GM18508 (cell line): ENCODE measurements around the gene HSD17B14.
"Not testable (repeated sequence)": the region's sequence is repeated elsewhere in the genome, so short reads cannot be mapped to it uniquely, and the experiment has no call there.

Experiments
- ATAC-seq: cut with Tn5 transposase; IDR thresholded peaks from one replicate; pipeline ENCODE4 v1.9.1; 2021; ENCODE audit warnings: moderate number of reproducible peaks; ENCODE audit not compliant: insufficient read depth, unreplicated experiment

Gene HSD17B14

DNA sequence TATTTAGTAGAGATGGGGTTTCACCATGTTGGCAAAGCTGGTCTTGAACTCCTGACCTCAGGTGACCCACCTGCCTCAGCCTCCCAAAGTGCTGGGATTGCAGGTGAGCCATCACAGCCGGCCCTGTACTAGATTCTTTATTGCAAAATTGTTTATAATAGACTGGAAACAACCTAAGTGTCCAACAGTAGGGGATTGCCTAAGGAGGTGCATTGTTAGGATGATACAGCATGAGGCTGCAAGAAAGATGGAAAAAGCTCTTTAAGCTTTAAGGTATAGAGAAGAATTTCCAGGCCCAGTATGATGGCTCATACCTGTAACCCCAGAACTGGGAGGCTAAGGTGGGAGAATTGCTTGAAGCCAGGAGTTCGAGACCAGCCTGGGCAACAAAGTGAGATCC is 33.7 kb downstream of the HSD17B14 start:
- ATAC-seq, result no peak

DNA sequence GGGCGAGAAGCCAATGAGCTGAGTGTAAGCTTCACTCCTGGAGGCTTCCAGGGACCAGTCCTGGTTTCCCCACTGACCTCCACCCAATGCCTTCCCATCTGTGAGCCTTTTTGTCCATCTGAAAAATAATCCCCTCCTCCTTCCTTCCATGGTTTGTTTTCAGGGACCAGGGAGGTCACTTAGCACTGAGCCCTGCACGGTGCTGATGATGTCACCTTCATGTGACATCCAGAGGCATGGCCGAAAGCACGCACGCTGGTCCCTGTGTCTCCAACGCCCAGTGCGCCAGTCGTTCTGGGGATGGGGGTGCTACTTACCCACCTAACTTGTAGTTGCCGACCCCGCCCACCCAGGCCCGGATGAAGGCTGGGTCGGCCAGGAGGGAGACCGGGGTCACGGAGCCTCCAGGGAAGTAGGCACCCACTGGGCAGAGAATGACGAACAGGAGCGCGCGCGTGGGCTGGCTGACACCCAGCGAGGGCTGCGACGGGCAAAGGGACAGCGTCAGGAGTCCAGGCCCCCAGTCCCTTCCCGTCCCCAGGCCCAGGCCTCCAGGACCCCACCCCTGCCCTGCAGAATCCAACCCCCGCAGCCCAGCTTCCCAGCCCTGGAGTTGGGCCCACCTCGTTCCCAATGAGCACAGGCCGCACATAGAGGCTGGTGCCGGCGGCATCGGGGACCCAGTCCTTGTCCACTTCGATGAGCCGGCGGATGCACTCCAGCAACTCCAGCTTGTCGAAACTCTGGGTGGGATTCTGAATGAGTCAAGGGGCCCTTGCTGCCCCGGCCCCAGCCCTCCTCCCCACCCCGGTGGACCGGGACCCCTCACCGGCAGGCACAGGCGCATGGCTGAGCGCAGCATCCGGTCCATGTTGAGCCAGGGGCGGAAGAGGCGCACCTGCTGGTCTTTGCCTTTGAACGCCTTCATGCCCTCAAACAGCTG is 36.7 kb downstream of the HSD17B14 start:
- no peak for ATAC-seq

DNA sequence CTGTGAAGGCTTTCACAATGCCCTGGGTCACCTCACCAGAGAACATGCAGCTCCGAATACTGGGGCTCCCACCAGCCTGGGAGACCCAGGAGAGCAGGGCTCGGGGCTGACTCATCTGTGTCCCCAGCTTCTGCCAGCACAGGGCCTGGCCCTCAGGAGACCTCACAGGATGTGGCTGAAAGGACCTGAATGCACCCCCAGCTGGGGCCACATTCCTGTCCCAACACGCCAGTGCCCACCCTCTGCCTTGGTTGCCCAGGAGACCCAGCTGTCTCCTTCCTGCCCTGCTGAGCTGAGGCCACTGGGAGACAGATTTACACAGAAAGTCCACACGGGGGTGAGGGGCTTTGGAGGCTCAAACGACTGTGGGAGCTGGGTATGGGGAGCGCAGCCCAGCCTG is 37.4 kb downstream of the HSD17B14 start:
- ATAC-seq, result no peak

DNA sequence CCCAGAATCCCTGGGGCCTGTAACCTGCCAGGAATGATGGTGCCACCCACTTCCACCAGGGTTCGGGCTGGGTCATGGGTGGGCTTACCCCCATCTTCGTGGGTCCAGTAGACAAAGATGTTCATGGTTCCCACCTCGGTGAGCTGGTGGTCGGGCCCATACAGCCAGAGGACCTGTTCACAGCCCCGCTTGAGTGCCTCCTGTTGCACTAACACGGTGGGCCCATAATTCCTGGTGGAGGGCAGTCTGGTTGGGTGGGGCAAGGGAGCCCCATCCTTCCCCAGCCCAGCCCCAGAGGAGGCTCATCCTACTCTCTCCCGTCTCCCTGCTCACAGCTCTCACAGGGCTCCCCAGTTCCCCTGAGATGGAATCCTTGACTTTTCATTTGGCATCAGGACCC is 39.2 kb downstream of the HSD17B14 start:
- no peak for ATAC-seq

DNA sequence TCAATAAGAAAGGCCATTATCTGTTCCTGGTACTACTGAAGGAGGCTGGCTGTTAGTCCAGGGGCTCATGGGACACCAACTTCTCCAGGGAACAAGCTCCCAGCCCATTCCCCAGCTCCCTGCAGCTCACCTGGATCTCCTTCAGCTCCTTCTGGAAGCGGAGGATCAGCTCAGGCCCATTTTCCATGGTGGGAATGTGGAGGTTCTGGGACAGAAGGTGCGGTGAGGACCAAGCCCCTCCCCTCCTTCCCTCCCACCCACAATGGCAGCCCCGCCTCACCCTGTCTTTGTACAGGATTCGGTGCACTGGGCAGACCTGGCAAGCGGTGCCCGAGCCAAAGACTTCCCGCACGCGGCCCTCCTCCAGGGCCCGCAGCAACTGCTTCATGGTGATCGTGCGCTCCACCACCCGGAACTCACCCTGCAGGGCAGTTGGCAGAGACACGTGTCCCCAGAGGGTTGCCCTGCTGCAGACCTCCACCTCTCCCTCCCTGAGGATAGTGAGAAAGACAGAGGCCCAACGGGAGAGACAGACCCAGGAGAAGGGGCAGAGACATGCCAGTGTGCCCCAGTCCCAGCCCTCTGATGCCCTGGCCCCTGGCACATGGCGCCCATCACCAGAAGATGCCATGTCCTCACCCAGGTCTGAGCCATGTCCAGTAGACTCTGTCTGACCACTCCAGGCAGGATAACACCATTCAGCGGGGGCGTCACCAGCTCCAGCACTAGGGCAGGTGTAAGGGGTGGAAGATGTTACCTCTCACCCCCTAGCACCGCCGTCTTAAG is 39.8 kb downstream of the HSD17B14 start:
- ATAC-seq, result no peak

DNA sequence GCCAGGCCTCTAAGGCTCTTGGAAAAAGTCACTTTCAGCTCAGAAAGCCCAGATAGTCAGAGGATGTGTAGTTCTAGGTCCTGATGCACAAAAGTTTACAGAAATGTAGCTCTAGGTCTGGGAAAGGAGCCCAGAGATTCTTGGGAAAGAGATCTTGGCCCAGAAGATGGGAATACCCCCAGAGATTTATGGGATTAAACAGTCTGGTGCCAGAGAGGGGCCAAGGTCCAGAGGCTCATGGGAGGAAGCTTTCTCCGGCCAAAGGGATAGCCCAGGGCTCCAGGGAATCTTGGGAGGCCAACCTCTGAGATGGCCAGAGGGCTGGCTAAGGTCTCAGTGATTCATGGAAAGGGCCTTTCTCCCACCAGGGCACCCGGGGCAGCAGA is 40.6 kb downstream of the HSD17B14 start:
- no peak for ATAC-seq

DNA sequence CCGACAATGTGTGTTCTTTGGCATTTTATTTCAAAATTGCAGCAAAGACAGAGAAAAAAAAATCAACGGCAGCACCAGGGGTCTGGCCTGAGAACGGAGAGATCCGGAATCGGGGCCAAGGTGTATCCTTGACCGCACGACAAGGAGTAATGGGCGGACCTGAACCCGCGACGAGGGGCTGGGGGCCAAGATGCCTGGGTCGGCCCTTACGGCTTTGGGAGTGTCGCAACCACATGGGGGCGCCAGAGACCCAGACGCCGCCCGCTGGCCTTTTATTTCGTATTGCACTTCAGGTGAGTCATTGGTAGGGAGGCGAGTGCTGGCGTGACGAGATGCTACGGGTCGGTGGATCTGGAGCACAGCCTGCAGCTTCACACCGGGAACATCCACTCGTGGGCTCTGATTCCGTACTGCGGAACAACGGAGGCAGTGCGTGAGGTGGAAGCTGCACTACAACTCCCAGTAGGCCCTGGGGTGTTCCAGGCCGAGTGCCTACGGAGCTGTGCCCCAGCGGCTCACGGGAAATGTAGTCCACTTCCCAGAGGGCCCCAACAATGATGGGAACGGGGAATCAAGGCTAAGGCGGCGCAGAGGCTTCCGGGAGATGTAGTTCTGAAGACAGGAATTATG is 41.1 kb downstream of the HSD17B14 start:
- no peak for ATAC-seq

DNA sequence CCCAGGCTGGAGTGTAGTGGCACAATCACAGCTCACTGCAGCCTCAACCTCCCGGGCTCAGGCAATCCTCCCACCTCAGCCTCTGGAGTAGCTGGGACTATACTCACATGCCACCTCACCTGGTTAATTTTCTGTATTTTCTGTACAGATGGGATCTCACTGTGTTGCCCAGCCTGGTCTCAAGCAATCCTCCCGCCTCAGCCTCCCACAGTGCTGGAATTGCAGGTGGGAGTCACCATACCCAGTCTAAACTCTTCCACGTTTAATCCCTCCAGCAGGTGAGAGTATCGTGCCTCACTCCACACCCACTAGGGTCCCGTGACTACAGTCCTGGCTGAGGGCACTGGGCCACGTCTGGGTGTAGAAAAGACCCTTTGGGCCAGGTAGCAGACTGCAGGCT is 42.0 kb downstream of the HSD17B14 start:
- no peak for ATAC-seq

DNA sequence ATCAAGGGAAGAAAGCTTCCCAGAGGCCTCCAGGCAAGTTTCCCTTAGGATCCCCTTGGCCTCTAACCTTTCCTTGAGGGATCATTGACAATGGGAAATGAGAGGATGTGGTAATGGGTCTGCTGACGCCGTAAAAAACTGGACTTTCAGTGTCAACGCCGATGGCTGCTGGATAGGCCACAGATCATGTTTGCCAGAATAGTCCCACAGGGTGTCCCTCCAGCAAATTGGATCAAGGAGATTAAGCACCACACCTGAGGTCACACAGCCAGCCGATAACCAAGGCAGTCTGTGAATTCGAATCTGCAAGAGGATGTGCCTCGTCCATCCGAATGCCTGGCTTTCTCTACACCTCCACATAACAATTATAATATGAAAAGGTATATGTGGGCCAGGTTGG is 43.0 kb downstream of the HSD17B14 start:
- no peak for ATAC-seq

DNA sequence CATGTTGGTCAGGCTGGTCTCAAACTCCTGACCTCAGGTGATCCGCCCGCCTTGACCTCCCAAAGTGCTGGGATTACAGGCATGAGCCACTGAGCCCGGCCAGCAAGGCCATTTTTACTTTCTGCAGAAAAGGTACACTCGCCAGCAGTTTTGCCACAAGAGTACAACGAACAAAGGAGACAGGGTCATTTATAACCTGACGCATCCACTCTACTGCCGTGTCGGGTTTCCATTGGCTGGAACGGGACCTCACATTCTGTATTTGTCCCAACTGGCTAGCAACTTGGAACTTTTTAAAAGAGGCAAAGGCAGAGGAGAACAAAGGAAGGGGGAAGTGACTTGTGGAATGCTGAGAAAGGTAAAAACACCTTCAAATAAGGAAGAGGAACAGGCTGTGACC is 49.0 kb downstream of the HSD17B14 start:
- ATAC-seq, result not testable (repeated sequence)

DNA sequence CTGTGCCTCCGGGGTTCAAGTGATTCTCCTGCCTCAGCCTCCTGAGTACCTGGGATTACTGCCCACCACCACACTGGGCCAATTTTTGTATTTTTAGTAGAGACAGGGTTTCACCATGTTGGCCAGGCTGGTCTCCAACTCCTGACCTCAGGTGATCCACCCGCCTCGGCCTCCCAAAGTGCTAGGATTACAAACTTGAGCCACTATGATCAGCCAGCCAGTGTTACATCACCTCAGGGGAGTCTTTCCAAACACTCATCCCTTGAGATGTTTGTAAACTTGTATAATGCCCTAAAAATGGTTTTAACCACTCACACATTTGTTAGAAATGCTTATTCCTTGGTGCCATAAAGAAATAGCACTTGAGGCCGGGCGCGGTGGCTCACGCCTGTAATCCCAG is 49.9 kb downstream of the HSD17B14 start:
- ATAC-seq, result not testable (repeated sequence)

DNA sequence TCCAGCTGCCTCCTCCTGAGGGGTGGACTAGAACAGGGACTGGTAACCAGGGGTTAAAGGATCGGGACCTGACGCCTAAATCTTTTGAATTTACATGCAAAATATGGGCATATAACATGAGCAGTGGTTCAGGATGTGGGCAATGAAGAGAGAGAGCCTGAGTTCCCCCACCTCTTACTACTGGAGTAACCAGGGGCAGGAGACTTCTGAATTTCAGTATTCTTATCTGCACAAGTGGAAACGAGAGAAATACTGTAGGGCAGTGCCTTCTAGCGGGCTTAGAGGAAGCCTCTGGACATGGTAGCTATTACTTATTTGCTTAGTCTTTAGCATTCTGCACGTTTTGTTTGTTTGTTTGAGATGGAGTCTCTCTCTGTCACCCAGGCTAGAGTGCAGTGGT is 51.8 kb downstream of the HSD17B14 start:
- no peak for ATAC-seq

DNA sequence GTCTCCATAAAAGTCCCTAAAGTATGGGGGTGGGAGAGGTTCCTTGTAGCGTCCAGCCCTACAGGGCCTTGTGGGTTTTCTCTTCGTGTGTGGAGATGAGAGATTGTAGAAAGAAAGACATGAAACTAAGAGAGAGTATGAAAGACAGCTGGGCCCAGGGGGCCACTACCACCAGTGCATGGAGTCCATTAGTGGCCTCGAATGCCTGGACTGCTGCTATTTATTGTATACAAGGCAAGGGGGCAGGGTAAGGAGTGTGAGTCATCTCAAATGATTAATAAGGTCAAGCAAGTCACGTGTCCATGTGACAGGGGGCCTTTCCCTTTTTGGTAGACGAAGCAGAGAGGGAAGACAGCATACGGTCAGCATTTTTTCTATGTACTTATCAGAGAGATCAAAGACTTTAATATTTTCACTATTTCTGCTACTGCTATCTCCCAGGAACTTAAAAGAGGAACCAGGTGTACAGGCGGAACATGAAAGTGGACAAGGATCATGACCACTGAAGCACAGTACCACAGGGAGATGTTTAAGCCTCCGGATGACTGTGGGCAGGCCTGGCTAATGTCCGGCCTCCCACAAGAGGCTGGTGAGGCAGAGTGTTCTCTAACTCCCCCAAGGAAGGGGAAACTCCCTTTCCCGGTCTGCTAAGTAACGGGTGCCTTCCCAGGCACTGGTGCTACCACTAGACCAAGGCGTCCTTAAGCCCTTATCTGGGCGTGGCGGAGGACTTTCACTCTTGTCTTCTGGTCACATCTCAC is 55.5 kb downstream of the HSD17B14 start:
- ATAC-seq, result no peak

DNA sequence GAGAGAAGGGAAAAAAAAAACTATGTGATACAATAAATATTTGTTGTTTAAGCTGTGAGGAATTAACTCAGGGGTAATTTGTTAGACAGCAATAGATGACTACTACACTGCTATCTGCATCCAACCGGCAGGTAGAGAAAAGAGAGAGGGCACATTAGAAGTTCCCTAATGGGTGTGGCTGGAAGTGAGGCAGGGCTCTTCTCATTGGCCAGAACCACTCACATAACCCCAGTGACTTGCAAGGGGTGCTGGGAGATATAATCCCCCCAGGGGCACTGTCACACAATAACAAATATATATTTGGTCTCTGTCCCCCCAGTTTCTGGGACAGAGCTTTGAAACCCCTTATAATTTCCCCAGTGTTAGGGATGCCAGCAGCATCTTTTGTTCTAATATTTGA is 56.7 kb downstream of the HSD17B14 start:
- ATAC-seq, result no peak

DNA sequence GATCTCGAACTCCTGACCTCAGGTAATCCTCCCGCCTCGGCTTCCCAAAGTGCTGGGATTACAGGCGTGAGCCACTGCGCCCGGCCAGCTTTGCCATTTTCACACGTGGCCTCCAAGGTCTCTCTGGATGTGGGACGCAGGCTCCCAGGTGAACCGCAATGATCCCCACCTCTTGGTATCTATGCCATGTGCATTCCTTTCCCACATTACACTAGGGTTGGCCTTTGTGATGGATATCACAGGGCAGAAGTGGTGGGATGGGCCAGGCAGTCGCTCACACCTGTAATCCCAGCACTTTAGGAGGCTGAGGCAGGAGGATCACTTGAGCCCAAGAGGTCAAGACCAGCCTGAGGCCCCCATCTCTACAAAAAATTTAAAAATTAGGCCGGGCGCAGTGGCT is 58.6 kb downstream of the HSD17B14 start:
- ATAC-seq, result no peak

DNA sequence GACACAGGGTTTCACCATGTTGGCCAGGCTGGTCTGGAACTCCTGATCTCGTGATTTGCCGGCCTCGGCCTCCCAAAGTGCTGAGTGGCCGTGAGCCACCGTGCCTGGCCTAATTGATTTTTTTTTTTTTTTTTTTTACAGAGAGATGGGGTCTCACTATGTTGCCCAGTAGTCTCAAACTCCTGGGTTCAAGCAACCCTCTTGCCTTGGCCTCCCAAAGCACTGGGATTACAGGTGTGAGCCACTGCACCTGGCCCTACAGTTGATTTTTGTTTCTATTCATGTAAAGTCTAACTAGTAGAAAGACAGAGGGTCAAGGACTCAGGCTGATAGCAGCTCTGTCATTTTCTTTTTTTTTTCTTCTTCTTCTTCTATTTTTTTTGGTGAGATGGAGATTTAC is 59.2 kb downstream of the HSD17B14 start:
- ATAC-seq, result no peak

DNA sequence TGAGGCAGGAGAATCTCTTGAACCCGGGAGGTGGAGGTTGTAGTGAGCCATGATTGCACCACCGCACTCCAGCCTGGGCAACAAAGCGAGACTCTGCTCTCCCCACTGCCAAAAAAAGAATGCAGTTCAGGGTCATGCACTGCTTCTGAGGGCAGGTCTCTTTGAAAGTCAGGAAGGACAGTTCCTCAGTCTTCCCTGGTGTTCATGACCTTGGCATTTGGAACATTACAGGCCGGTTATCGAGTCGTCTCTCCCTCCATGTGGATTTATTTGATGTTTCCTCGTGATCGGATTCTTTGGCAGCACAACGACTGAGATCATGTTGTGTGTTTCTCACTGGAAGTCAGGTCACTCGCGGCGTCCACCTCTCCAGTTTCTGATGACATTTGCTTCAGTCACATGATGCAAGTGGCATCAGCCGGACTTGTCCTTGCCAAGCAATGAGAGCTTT is 63.8 kb downstream of the HSD17B14 start:
- ATAC-seq, result no peak

DNA sequence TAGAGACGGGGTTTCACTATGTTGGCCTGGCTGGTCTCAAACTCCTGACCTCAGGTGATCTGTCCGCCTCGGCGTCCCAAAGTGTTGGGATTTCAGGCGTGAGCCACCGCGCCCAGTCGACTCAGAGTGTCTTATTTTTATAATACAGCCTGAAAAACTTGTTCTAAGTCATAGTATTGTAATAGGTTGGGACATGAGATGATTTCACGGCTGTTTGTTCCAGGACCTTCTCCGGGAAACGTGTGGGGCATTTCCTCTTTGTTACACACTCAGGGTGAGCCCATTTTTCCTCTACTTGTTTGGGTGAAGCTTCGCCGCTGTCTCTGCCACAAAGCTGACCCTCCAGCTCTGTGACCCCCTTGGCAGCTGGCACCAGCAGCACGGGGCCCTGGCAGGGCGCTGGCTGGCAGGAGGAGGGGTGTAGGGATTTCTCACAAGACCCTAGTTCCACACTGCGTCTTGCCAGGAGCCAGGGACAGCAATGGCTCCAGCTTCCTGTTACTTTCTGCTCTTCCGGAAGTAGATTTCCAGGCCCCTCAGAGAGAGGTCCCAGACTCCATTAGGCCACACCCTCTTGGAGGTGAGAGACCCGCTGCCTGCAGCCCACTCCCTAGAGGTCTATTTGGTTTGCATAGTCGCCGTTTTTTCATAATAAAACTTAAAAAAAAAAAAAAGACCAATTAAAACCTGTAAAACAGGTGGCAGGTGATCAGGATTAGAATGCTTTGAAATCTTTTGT is 65.4 kb downstream of the HSD17B14 start:
- no peak for ATAC-seq

DNA sequence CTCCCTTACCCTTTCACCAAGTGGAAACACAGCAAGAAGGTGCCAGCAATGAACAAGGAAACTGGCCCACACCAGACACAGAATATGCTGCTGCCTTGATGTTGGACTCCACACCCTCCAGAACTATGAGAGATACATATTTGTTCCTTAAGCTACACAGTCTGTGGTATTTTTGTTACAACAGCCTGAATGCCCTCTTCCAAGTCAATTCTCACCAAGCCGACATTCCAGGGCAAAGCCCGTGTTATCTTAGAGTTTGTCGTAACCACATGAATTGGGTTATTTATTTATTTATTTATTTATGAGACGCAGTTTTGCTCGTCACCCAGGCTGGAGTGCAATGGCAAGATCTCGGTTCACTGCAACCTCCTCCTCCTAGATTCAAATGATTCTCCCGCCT is 66.0 kb downstream of the HSD17B14 start:
- ATAC-seq, result no peak
